Neutrophil (primary cell): ENCODE measurements around the gene GOT2.

Source experiments
- H3K27ac ChIP-seq: fragments of 200-600 bp; sonication (generic); 2 replicates; pipeline ENCODE4 v1.5.1; 2016; ENCODE audit warnings: mild to moderate bottlenecking, moderate library complexity
- H3K27me3 ChIP-seq: fragments of 200-600 bp; sonication (generic); 2 replicates; pipeline ENCODE4 v1.6.0; 2016; ENCODE audit warnings: mild to moderate bottlenecking
- H3K36me3 ChIP-seq: fragments of 200-600 bp; sonication (generic); 2 replicates; pipeline ENCODE4 v1.5.1; 2017
- H3K4me1 ChIP-seq, 2 experiments: fragments of 200-600 bp in 1 of 2; sonication (generic) in 1 of 2; 1 replicate in 1 of 2; 2 replicates in 1 of 2; pipeline versions ENCODE4 v1.5.1 to v1.6.1; 2013 to 2016; ENCODE audit warnings: low read depth in 1 of 2, low read length in 1 of 2, mild to moderate bottlenecking in 1 of 2, moderate library complexity in 1 of 2; ENCODE audit not compliant: control insufficient read depth in 1 of 2, insufficient read depth in 1 of 2
- H3K4me3 ChIP-seq, 2 experiments: fragments of 200-600 bp in 1 of 2; sonication (generic) in 1 of 2; 1 replicate in 1 of 2; 2 replicates in 1 of 2; pipeline ENCODE4 v1.5.1; 2013 to 2016; ENCODE audit warnings: low read depth in 1 of 2, low read length in 1 of 2, mild to moderate bottlenecking in 1 of 2, moderate library complexity in 1 of 2
- H3K9me3 ChIP-seq: fragments of 200-600 bp; sonication (generic); 2 replicates; pipeline ENCODE4 v1.5.1; 2016
- TF ChIP-seq, protein P1 (sequence below): fragments of 200-600 bp; sonication (generic); IDR thresholded peaks from 2 replicates; pipeline ENCODE4 v1.5.1; 2016; ENCODE audit warnings: antibody characterized with exemption

GOT2 gene

DNA sequence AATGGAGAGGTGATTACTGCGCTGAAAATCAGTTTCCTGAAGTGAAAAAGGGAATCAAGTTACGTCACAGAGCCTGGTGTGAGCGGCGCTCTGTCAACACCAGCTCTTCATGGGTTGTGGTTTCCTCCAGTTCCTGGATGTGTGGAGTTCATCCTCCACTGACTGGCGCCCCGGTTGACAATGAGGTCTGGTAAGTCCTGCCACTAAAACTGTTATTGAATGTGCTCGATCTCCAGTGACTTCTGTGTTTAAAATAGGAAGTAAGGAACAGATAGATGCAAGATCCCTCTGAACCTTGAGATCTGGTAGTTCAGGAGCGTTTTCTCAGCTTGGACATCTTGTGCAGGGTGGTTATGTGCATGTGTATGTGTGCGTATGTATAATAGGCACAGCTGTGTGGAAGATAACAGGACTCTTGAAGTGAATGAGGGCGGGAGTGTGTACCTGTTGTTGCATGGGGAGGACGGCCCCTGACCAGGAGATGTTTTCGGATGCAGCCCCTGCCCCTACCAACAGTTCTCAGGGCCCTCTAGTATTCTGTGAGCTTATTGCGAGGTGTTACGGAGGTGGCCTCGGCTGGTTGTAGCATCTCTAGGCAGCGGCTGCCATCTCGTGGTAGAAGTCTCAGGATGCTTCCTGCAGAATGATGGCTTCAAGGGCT is 22.0 kb upstream of the GOT2 start:
- H3K4me1 ChIP-seq, result peaks cover 9 to 10% of the 10 kb centered on the region in 2 experiments
- peaks cover 40% of the 10 kb centered on the region for H3K27me3 ChIP-seq
- no peak overlapping the region for H3K4me3 ChIP-seq
- H3K36me3 ChIP-seq, result no peaks in the 10 kb centered on the region
- H3K27ac ChIP-seq, result no peak overlapping the region
- TF ChIP-seq, protein P1, sequence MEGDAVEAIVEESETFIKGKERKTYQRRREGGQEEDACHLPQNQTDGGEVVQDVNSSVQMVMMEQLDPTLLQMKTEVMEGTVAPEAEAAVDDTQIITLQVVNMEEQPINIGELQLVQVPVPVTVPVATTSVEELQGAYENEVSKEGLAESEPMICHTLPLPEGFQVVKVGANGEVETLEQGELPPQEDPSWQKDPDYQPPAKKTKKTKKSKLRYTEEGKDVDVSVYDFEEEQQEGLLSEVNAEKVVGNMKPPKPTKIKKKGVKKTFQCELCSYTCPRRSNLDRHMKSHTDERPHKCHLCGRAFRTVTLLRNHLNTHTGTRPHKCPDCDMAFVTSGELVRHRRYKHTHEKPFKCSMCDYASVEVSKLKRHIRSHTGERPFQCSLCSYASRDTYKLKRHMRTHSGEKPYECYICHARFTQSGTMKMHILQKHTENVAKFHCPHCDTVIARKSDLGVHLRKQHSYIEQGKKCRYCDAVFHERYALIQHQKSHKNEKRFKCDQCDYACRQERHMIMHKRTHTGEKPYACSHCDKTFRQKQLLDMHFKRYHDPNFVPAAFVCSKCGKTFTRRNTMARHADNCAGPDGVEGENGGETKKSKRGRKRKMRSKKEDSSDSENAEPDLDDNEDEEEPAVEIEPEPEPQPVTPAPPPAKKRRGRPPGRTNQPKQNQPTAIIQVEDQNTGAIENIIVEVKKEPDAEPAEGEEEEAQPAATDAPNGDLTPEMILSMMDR, result no peak
- no peaks in the 10 kb centered on the region for H3K9me3 ChIP-seq

DNA sequence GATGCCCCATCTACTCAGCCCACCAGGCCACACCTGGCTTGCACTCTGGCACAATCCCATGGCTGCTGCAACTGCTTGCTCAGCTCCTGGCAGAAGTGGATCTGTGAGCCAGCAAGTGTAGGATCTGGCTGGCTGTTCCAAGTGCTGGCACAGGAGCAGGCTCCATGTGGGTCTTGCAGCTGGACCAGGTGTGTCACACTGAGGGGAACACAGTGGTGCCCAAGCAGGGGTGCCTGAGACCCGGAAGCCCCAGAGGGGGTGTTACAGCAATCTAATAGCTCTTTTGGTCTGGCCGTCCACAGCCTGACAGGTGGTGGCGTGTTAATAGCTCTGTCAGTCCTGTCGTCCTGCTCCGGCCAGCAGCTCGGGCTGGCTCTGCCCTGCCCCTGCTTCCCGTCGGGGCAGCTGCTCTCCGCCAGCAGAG is 19.6 kb upstream of the GOT2 start:
- no peak overlapping the region for H3K4me3 ChIP-seq

DNA sequence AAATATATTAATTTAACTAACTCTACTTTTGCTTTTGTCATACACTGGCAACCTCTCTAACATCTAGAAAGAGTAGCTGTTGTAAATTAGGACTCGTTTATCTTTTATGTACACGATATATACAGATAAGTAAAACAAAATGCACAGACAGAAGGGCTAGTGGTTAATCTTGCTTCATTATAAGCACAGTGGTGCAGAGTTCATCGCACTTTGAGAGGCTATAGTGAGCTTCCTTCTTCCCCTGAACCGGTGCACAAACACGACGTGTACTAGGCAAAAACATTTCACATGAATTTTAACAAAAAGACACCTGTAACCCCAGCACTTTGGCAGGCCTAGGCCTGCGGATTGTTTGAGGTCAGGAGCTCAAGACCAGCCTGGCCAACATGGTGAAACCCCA is 10.4 kb upstream of the GOT2 start:
- no peaks in the 10 kb centered on the region for H3K9me3 ChIP-seq
- H3K36me3 ChIP-seq, result no peaks in the 10 kb centered on the region
- no peaks in the 10 kb centered on the region for H3K4me1 ChIP-seq
- TF ChIP-seq, protein P1, result no peak
- no peak overlapping the region for H3K27ac ChIP-seq
- no peak overlapping the region for H3K4me3 ChIP-seq
- H3K27me3 ChIP-seq, result no peaks in the 10 kb centered on the region

More for the DNA sequence above, 19.6 kb upstream of the GOT2 start:
- Histone ChIP-seq H3K36me3 (no peaks in the 10 kb centered on the region), H3K9me3 (no peaks in the 10 kb centered on the region), H3K4me1 (peaks cover 9 to 10% of the 10 kb centered on the region in 2 experiments), H3K27ac (no peak overlapping the region), H3K27me3 (peaks cover 40% of the 10 kb centered on the region)
- TF ChIP-seq, protein P1, result no peak

DNA sequence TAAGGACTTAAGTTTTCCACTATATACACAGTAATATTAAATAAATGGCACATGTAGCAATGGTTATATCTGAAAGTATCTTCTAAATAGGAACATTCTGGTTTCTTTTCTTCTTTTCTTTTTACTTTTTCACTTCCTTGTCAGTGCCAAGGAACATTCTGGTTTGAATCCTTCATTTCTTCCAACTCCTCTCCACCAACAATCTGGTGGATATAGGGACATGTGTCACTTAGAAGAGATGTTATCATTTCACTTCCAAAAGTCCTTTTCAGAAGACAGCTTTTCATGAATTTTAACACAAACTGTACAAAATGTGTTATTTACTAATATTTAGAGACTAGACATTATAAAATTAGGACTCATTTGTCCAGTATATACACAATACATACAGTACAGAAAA is 7.9 kb upstream of the GOT2 start:
- no peak overlapping the region for H3K4me3 ChIP-seq
- H3K9me3 ChIP-seq, result no peaks in the 10 kb centered on the region
- TF ChIP-seq, protein P1, result no peak
- peaks cover 10% of the 10 kb centered on the region for H3K27me3 ChIP-seq
- no peaks in the 10 kb centered on the region for H3K4me1 ChIP-seq
- H3K27ac ChIP-seq, result no peak overlapping the region
- H3K36me3 ChIP-seq, result no peaks in the 10 kb centered on the region

DNA sequence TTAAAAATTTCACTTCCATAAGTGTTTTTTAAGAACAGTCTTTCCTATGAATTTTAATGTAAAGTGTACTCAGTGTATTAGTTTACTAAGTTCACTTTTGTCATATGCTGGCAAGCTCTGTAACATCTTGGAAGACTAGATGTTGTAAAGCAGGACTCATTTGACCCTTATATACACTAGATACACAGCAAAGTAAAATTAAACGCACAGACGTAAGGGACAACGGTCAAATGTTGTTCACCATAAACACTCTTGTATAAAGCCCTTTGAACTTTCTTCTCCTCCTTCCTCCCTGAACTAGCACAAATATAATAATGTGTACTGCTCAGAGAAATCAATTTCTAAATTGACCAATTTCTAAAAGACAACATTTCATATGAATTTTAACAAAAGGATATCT is 7.0 kb upstream of the GOT2 start:
- Histone ChIP-seq H3K36me3 (no peaks in the 10 kb centered on the region), H3K27ac (no peak overlapping the region), H3K27me3 (peaks cover 10% of the 10 kb centered on the region), H3K9me3 (no peaks in the 10 kb centered on the region), H3K4me3 (no peak overlapping the region), H3K4me1 (no peaks in the 10 kb centered on the region)
- TF ChIP-seq, protein P1, result no peak
